Stimulated activated CD4-positive, alpha-beta T cell treated with anti-CD3 and anti-CD28 coated beads, Interleukin-15, amount 100 ng/mL, for 48 hours (primary cell): ENCODE data around the gene GIT2.
"Not testable (repeated sequence)": the region's sequence is repeated elsewhere in the genome, so short reads cannot be mapped to it uniquely, and the experiment has no call there.

Experiments used
- DNase-seq, 2 donors: peaks; one replicate each; pipeline ENCODE4 v3.0.0-alpha.2; 2020; ENCODE audit warnings: low read depth in 2 of 2

The GIT2 gene, protein sequence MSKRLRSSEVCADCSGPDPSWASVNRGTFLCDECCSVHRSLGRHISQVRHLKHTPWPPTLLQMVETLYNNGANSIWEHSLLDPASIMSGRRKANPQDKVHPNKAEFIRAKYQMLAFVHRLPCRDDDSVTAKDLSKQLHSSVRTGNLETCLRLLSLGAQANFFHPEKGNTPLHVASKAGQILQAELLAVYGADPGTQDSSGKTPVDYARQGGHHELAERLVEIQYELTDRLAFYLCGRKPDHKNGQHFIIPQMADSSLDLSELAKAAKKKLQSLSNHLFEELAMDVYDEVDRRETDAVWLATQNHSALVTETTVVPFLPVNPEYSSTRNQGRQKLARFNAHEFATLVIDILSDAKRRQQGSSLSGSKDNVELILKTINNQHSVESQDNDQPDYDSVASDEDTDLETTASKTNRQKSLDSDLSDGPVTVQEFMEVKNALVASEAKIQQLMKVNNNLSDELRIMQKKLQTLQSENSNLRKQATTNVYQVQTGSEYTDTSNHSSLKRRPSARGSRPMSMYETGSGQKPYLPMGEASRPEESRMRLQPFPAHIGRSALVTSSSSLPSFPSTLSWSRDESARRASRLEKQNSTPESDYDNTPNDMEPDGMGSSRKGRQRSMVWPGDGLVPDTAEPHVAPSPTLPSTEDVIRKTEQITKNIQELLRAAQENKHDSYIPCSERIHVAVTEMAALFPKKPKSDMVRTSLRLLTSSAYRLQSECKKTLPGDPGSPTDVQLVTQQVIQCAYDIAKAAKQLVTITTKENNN

DNA sequence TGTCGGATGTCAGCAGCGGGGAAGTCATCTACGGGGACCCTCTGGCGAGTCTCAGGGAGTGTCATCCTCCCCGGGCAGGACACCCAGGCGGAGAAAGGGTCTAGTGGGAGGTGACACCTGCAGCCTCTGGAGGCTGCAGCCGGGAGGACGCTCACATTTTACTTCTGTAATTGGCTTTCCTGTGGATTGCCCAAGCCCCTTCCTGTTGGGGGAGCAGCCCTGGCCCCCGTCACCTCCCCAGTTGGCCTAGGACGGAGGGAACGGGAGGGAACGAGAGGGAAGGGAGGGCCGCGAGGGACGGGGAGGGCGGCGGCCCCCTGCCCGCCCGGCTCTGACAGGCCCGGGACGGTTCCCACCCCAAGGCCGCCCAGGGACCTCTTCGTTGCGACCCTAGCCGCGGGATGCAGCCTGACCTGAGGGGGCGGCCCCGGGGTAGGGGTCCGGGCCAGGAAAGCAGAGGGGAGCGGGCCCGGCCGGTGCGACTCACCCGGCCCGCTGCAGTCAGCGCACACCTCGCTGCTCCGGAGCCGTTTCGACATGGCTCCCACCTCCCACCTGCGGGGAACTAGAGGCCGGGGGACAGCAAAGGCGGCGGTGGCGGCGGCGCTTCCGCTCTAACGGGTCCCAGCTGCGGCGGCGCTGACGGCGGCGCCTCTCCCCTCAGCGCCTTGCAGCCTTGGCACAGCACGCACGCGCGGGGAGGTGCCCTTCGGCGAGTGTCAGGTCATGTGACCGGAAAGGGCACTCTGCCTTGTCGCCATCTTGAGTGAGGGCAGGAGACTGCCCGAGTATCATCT lies at the start of gene GIT2:
GIT2 (minus strand) TSS at position 683 of the 797 bp plus-strand sequence; CDS start at position 539, 144 bp downstream.
- DNase-seq, result peak; percentile 92 to 93

DNA sequence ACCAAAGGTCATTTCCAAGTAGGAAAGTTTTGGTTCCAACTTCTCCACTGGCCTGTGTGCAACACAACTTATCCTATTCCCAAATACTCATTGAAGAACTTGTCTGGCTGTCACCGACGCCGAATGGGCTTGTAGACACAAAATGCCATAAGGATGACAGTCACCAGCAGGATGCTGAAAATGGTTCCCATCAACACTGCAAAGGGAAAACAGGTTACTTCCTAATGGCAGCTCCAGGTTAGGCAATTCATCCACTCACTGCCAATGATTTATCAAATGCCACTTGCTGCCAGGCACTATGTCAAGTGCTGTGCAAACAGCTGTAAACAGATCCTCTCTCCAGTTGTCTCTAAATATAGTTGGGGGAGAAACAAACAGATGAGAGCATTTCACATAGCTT lies 46.1 kb upstream of the GIT2 start:
- DNase-seq, result no peak

DNA sequence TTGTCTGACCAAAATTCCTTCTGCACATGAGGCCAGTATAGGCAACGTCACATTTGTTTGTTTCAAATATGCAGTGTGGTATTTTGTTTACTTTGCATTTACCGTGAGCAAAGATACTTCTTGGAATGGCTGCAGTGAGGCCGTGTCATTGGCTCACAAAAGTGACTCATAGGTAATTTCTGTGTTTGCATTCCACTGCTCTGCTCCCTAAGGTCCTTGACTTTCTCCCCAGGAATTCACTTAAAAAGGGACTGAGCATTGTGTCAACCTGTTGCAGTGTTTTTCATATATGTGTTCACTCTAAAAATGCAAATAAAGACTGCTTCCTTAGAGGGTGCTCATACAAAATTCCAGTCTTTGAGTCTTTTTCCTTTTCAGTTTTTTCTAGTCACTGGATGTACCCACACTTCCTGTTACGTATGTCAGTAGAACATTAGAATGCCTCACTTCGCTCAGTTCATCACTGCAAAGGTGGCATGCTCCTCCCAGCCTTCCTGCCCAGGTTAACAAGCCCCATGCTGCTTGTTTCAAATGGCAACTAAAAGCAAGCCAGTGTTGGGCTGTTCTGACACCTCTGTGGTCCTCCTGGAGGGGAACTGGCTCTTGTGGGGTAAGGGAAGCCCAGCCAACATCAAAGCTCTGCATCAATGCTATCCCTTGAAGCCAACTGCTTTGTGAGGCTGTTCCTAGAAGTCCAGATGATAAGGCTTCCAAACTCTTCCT lies 43.1 kb upstream of the GIT2 start:
- no peak for DNase-seq

DNA sequence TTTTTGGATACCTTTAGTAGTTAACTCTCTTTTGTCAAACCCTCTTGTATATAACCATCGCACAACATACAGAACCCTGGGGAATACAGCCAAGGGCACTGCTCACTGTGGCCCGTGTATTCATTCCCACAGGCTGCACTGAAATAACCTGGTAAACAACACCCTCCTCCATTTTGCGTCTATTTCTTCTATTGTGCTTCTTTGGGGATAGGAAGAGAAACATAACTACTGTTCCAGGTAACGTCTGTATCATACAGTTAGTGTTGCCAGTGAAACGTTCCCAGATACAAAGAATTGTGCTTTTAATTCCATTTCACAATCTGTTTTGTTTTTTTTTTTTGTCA lies 42.5 kb upstream of the GIT2 start:
- DNase-seq, result no peak

DNA sequence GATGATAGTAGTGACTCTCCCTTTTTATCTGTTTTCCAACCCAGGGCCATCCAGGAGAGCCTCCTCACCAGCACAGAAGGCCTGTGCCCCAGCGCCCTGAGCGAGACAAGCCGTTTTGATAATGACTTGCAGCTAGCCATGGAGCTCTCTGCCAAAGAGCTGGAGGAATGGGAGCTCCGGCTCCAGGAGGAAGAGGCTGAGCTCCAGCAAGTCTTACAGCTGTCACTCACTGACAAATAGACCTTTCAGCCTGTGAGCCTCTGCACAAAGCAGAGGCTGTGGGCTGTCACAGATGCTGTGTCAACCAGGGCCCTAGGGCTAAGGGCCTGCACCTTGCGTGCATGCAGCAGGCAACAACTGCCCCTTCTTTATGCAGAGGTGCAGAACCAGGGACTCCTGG lies 41.1 kb upstream of the GIT2 start:
- DNase-seq, result no peak

DNA sequence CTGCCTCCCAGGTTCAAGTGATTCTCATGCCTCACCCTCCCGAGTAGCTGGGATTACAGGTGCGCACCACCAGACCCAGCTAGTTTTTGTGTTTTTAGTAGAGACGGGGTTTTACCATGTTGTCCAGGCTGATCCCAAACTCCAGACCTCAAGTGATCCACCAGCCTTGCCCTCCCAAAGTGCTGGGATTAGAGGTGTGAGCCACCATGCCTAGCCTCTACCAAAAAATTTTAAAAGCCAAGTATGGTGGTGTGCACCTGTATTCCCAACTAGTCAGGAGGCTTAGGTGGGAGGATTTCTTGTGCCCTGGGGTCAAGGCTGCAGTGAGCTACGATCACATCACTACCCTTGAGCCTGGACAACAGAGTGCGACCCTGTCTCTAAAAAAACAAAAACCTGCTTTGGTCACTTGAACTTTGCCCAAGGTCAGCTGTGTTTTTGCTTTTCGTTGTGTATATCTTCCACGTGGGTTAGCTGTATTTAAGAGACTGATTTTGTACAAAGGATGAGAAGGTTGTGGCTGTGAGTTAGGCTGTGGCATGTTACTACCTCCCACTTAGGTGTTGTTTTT lies 39.5 kb upstream of the GIT2 start:
- DNase-seq, result no peak

DNA sequence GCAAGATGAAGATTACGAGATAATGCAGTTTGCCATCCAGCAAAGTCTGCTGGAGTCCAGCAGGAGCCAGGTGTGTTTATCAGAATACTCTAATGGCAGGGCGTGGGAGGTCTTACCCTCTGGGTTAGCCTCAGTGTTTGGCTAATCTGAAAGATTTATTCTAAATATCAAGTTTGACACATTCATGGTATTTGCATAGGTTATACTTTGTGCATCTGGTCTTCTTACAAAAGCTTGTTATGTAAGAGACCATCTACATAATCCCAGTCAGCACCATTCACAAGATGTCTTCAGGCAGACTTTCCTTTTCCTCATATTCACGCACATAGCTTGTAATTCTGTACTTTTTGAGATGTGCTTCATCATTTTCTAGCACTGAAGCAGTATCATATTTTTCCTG lies 37.7 kb upstream of the GIT2 start:
- DNase-seq, result no peak

DNA sequence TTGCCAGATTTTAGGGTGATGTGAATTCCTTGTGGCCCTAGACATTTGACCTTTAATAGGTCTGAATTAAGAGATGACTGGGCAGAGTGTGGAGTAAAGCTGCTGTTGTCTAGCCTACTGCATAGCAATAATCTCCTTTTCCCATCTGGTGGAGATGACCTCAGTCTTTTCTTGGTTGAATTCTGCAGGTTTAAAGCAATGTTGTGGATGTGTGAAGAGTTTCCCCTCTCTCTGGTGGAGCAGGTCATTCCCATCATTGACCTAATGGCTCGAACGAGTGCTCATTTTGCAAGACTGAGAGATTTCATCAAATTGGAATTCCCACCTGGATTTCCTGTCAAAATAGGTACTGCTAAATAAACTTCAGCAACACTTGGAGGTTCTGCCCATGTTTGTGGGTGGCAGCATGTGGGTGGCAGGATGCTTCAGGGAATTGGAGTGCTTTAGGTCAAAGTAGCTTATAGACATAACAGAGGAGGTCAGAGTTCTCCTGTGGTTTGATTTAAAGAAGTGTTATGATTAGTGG lies 33.2 kb upstream of the GIT2 start:
- no peak for DNase-seq

DNA sequence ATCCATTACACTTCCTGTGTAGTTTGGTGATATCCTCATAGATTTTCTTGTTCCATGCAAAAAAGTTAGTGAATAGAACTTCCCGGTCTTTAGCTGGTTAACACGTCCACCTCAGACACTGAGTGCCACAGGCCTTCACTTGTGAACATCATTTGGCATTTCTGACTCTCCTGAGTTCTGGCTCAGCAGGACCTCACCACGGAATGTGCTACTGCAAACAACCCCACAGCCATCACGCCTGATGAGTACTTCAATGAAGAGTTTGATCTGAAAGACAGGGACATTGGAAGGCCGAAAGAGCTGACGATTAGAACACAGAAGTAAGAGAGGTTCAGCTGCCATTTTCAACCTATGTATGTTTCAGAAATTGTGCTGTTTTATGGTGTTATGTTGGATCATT lies 32.2 kb upstream of the GIT2 start:
- DNase-seq, result no peak

DNA sequence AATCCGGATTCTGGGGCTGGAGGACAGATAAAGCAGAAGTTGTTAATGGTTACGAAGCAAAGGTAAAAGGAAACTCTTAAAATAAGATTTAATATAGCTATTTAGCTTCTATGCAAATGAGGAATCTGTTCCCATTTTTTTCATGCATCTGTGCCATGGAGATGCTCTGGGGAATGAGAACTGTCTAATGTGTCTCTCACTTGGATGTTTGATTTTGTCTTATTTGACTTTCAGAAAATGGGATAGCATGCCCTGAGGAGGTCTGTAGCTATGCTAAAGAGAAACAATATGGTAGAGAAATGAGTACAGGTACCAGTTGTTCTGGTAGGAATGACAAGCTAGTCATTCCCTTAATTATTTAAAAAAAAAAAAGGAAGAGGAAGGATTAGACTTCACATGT lies 27.9 kb upstream of the GIT2 start:
- no peak for DNase-seq

DNA sequence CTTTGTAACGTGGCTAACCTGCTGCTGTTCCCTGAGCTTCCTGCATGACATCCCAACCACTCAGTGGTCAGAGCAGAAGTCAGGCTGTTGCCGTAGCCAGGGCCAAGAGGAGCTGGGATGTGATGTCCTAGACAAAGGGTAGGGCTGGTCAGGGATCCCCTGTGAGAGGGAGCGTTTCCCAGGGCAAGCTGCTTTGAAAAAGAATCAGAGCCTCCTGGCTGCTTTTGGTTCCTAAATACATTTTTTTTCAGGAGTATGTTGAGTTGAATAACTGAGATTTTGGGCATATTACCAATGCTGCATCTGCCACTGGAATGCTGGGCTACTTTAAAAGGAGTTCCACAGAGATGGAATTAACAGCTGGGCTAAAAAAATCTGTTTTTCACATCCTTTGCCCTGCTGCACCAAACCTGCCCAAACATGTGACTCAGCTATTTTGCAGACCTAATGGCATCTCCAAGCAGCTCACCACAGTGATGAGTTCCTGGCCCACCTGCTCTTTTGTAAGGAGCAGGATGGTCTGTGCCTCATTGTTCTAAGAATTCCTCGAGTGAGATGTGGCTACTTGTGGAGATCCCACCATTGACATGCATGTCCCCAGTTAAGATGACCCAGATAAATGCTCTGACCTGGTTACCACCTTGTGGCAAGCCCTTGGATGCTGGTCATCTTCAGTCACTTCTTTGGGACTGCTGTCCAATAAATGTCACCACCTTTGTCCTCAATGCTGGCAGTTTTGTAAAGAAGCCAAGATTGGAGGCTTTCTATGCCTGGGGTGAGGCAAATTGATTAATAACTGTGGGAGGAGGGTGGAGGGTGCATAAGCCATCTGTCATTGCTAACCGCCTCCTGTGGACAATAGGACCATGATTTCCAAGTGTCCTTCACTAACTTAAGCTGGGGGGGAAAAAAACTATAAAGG lies 27.2 kb upstream of the GIT2 start:
- no peak for DNase-seq

DNA sequence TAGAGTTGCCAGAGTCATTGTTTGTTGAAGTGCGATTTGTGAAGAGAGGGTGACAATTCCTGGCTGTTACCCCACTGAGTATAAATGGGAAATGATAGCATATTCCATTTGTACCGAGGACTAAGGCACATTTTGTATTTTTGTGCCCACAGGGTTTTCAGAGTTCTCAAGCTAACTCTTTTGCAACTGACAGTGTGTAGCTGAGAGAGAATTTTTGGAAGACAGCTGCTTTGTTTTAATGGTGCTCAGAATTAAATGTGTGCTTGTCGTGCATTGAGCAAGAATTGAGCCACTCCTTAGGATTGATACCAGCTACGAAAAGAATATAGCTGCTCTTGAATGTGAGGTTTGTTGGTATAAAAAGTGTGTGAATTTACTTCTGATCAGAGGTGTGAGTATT lies 24.8 kb upstream of the GIT2 start:
- no peak for DNase-seq

DNA sequence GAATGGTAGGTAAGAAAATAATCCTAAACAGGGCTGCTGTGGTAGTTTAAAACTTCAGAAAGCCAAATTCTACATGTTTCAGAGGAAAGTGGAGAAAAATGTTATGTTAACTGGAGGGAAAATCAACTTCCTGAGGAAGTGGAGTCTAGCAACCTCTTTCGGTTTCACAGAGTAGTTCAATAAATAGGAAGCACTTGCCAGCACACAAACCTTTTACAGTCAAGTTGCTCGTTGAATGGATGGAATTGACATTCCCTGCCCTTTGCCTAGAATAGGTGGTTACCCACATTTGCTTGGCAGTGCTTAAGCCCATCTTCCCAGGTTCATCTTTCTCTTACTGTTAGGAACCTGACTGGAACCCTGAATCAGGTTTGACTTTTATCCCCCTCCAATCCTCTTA lies 19.0 kb upstream of the GIT2 start:
- no peak for DNase-seq

DNA sequence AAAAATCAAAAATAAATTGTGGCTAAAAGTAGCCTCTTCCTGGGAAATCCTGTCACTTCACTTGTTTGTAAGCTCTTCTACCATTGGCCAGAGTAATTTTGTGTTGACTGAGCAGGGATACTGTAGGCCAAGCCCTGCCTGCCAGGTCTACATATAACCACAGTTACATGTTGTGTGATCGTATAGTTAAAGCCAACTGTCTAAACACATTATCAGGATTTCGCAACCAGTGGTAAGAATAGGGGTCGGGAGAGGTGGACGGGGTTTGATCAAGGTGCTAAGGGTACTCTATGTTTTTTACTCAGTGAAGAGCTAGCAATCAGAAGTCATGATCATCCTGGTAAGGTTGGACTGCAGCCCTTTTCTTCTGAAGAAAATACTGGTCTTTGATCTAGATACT lies 16.5 kb upstream of the GIT2 start:
- no peak for DNase-seq

DNA sequence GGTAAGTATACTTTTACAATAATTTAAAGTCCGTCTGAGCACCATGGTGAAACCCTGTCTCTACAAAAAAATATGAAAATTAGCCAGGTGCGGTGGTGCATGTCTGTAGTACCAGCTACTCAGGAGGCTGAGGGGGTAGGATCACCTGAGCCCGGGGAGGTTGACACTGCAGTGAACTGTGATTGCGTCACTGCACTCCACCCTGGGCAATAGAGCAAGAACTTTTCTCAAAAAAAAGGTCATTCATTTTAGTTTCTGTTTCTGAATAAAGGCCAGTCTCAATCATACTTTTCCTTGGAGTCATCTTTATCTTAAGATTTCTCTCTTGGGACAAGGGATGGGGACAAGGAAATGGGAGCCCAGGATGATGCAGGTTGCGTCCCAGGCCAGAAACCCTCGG lies 16.0 kb upstream of the GIT2 start:
- DNase-seq, result no peak

DNA sequence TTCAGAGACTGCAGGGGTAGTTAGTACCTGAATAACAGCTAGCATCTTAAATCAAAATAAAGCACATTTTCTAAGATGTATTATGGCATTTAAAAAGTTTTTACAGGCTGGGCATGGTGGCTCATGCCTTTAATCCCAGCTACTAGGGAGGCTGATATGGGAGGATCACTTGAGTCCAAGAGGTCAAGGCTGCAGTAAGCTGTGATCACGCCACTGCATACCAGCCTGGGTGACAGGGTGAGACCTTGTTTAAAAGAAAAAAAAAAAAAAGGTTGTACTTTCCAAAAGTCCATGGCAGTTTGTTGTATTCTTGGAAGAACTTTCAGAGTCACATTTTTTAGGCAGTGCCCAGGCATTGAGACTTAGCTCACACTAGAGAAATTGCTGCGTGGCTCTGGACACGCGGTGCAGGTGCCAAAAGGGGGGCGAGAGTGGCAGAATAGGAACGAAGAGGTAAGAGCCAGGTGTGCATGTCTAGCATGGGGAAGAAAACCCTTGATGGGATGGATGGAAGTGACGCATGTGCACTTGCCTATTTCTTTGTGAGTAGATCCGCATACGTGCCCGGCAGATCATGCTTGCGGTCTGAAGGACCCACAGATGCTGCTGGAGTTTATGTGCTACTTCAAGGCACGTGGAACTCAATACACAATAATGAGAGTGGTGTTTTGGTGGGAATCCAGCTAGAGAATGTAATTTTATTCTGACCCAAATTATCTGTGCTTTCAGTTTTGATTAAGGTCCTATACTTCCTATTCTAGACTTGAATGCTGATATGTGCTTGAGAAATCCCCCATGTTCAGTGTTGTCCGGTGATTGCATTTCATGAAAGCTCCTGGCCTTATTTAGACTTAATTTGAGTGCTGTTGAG lies 14.9 kb upstream of the GIT2 start:
- DNase-seq, result no peak

DNA sequence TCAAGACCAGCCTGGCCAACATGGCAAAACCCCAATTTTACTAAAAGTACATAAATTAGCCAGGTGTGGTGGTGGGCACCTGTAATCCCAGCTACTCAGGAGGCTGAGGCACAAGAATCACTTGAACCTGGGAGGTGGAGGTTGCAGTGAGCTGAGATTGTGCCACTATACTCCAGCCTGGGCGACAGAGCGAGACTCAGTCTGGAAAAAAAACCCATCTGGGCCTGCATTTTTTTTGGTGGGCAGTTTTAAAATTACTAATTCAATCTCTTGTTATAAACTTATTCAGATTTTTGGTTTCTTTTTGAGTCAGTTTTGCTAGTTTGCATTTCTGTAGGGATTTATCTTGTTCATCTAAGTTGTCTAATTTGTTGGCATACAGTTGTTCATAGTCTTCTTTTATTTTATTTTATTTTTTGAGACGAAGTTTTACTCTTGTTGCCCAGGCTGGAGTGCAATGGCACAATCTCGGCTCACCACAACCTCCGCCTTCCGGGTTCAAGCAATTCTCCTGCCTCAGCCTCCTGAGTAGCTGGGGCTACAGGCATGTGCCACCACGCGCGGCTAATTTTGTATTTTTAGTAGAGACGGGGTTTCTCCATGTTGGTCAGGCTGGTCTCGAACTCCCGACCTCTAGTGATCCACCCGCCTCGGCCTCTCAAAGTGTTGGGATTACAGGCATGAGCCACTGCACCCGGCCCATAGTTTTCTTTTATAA lies 12.7 kb upstream of the GIT2 start:
- DNase-seq, result not testable (repeated sequence)

DNA sequence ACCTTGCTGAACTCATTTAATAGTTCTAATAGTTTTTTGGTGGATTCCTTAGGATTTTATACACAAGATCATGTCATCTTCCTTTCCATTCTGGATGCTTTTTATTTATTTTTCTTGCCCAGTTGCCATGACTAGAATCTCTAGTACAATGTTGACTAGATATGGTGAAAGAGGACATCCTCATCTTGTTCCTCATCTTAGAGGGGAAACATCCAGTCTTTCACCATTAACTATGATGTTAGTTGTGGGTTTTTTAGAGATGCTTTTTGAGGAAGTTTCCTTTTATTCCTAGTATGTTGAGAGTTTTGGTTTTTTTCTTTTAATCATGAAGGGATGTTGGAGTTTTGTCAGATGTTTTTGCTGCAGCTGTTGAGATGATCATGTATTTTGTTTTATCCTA lies 11.7 kb upstream of the GIT2 start:
- DNase-seq, result no peak

DNA sequence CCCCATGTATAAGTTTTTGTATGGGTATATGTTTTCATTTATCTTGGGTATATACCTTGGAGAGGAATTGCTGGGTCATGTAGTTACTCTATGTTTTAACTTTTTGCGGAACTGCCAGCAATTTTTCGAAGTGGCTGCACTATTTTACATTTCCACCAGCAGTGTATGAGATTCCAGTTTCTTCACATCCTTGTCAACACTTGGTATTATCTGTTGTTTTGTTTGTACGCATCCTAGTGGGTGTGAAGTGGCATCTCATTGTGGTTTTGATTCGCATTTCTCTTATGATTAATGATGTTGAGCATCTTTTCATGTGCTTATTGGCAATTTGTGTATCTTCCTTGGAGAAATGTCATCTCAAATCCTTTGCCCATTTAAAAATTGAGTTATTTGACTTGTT lies 9.9 kb upstream of the GIT2 start:
- DNase-seq, result no peak
